Motor neuron (in vitro differentiated cells): ENCODE results near the gene SATB1. TPM values are rescaled to one million over a fixed set of nuclear protein-coding genes. Genes with fewer than 3 reads are reported as not detected.

Experiments used
- ATAC-seq, 8 experiments: fragments of 200-7000 bp; cut with Tn5 transposase; replicated peaks in 6 of 8; 2 replicates each; pipeline ENCODE4 v1.8.0; 2021; ENCODE audit warnings: mild to moderate bottlenecking in 8 of 8, moderate library complexity in 8 of 8
- H3K27ac ChIP-seq, 2 donors: fragments of 250-450 bp; sonication (Bioruptor Pico); 2 replicates each; pipeline ENCODE4 v1.9.0; 2021; ENCODE audit warnings: antibody characterized with exemption in 2 of 2, mild to moderate bottlenecking in 2 of 2, moderate library complexity in 1 of 2
- H3K4me1 ChIP-seq, 2 donors: fragments of 250-450 bp; sonication (Bioruptor Pico); replicated peaks in 1 of 2; 2 replicates each; pipeline ENCODE4 v1.6.1; 2021; ENCODE audit warnings: antibody characterized with exemption in 2 of 2, mild to moderate bottlenecking in 2 of 2, moderate library complexity in 1 of 2
- H3K4me3 ChIP-seq, 5 donors: fragments of 250-450 bp; sonication (Bioruptor Pico); 2 replicates each; pipeline ENCODE4 v1.9.0; 2021; ENCODE audit warnings: antibody characterized with exemption in 5 of 5, mild to moderate bottlenecking in 5 of 5, moderate library complexity in 4 of 5
- WGBS, 10 experiments: fragments of 450-650 bp; shearing (Covaris generic); methylation state at CpG; one replicate each; pipeline ENCODE4 v1.0.0; 2022; 5-methylcytosine and 5-hydroxymethylcytosine counted together
- in situ Hi-C, 9 experiments: fragments of 400-800 bp; cut with MboI; loops; one replicate each; pipeline ENCODE4 v1.15.0; 2021; ENCODE audit warnings: low sequenced_read_pairs in 9 of 9, low pct_unique_long_range_greater_than_20kb in 2 of 9; ENCODE audit not compliant: unreplicated experiment in 9 of 9
- total RNA-seq, 8 experiments: library from RNA; unstranded; fragments of 300-600 nt; gene quantifications; 2 replicates each; pipeline versions ENCODE4 v1.2.3 to v1.2.4, GENCODE V29; 2022

The SATB1 gene
- total RNA-seq, 8 experiments from 2014 or later = 11.3 to 30.7 (median 25.4) TPM

- 20 to 76% (median 41%) methylated on average over 1 to 5 of the region's 5 CpGs for WGBS, 10 experiments
- ATAC-seq = peak in 3 of 8 experiments; percentile 24 to 32 (median 30)
- in situ Hi-C loops = no loop called here
- Histone ChIP-seq H3K4me3 (no peak overlapping the region), H3K27ac (no peak overlapping the region), H3K4me1 (peaks cover 30 to 42% of the 10 kb centered on the region in 2 donors)
Measured at GRCh38 chr3:18354701-18355100, 70.4 kb downstream of the SATB1 start.

GRCh38 chr3:18351823-18352744 lies 73.1 kb downstream of the SATB1 start:
- peak in 2 of 8 experiments; percentile 45 to 83 for ATAC-seq
- in situ Hi-C loops = no loop called here
- Histone ChIP-seq H3K4me1 (peaks cover 27 to 32% of the 10 kb centered on the region in 2 donors), H3K27ac (no peak overlapping the region), H3K4me3 (no peak overlapping the region)
- 20 to 100% (median 82%) methylated on average over 1 to 12 of the region's 12 CpGs for WGBS, 10 experiments

DNA sequence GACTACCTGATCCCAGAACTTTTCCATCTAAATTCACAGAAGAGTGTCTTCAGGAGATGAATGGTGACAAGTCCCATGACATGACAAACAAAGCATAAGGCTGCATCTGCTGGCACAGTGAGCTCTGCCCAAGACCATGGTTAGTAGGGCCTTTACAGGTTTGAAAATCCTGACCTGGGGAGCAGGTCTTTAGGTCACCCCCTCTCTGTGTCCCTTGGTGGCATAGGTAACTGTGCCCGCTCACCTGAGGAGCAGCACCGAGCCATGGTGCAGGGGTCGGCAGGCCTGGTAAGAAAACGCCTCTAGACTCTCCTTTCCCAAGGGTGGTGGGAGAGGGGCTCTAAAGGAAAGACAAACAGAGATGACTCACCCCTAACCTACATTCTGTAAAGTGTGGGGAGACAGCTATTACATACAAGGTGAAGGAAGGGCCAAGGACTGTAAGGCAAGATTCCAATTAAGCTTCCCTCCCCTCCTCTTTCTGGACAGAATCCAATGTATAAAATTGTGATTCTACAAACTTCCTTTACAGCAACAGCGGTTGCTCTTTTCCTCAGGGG lies 74.0 kb downstream of the SATB1 start:
- ATAC-seq = peak in 2 of 8 experiments; percentile 45 to 66
- no peak overlapping the region for H3K4me3 ChIP-seq
- 80 to 100% (median 94%) methylated on average over 1 to 5 of the region's 5 CpGs; no CpG with 5 or more reads in 4 of the 10 experiments for WGBS, 10 experiments
- H3K4me1 ChIP-seq = peaks cover 23 to 25% of the 10 kb centered on the region in 2 donors
- in situ Hi-C loops = no loop called here
- no peak overlapping the region for H3K27ac ChIP-seq

GRCh38 chr3:18349197-18349798 lies 75.8 kb downstream of the SATB1 start:
- Histone ChIP-seq H3K4me1 (peaks cover 5 to 11% of the 10 kb centered on the region in 2 donors), H3K27ac (no peak overlapping the region), H3K4me3 (no peak overlapping the region)
- 59 to 94% (median 86%) methylated on average over 2 to 17 of the region's 18 CpGs; no CpG with 5 or more reads in 1 of the 10 experiments for WGBS, 10 experiments
- in situ Hi-C loops = no loop called here
- ATAC-seq = peak in 1 of 8 experiments; percentile 32

DNA sequence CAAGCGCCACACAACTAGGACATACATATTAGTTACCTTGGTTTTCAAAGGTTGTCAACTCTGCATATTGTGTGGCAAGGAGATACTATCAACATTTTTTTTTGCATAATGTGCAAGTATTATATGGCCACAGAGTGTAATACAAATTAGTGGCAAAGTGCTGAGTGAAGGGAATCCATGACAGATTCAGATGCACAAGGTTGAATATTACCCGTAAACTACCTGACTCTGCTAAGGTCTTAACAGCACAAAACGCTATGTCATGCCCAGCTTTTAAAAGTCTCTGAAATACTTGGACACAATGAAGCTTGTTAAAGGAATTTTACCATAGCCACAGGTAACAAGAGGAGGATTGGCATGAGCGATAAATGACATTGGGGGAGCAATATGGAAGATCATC lies 79.0 kb downstream of the SATB1 start:
- in situ Hi-C loops = no loop called here
- ATAC-seq = no peak
- peaks cover 0 to 3% of the 10 kb centered on the region in 2 donors for H3K4me1 ChIP-seq
- WGBS, 10 experiments = 81 to 100% (median 98%) methylated on average over 1 to 4 of the region's 4 CpGs; no CpG with 5 or more reads in 2 of the 10 experiments
- H3K27ac ChIP-seq = no peak overlapping the region
- H3K4me3 ChIP-seq = no peak overlapping the region

- 20 to 100% (median 48%) methylated on average over 1 to 5 of the region's 5 CpGs; no CpG with 5 or more reads in 1 of the 10 experiments for WGBS, 10 experiments
- no peak overlapping the region for H3K4me3 ChIP-seq
- in situ Hi-C loops = no loop called here
- ATAC-seq = no peak
- H3K4me1 ChIP-seq = no peaks in the 10 kb centered on the region
- H3K27ac ChIP-seq = no peak overlapping the region
Measured at GRCh38 chr3:18345015-18345367, 80.1 kb downstream of the SATB1 start.

DNA sequence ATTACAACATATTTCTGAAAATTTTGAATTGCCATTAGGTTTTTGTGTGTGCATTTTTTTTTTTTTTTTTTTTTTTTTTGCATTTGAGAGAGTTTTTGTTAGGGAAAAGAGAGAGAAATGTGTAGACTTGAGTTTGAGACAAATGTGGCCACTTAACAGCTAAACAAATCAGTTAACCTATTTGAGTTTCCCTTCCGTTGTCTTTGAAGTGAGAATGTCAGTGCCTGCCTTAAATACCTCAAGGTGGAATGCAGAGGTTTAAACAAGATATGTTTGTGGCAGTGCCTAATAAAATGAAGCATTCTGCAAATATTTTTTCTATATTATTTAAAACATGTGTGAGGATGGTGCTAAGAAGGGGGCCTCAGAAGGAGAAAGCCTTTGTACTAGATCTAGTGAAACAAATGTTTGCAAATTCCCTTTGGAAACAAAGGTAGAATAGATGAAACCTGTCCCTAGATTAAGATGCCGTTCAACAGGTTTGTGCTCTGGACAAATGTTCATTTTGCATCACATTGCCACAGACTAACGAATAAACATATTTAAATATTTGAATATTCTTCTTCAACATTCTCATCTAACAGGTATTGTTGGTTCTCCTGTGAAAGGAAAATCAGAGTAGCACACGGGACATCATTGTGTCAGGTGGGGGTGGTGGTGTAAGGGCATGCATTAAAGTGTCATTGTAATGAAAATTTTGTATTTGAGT lies 80.7 kb downstream of the SATB1 start:
- Histone ChIP-seq H3K4me1 (no peaks in the 10 kb centered on the region), H3K27ac (no peak overlapping the region), H3K4me3 (no peak overlapping the region)
- ATAC-seq = no peak
- in situ Hi-C loops = no loop called here
- WGBS, 10 experiments = 36 to 89% (median 58%) methylated on average over 2 to 4 of the region's 4 CpGs; no CpG with 5 or more reads in 1 of the 10 experiments

- 39 to 100% (median 77%) methylated on average over 1 to 2 of the region's 2 CpGs for WGBS, 10 experiments
- Histone ChIP-seq H3K4me1 (no peaks in the 10 kb centered on the region), H3K27ac (no peak overlapping the region), H3K4me3 (no peak overlapping the region)
- no peak for ATAC-seq
- in situ Hi-C loops = no loop called here
Measured at GRCh38 chr3:18343809-18344208, 81.3 kb downstream of the SATB1 start.

GRCh38 chr3:18338827-18339514 lies 86.2 kb downstream of the SATB1 start:
- ATAC-seq = no peak
- WGBS, 10 experiments = 52 to 100% (median 88%) methylated on average over 1 to 9 of the region's 11 CpGs
- H3K27ac ChIP-seq = no peak overlapping the region

DNA sequence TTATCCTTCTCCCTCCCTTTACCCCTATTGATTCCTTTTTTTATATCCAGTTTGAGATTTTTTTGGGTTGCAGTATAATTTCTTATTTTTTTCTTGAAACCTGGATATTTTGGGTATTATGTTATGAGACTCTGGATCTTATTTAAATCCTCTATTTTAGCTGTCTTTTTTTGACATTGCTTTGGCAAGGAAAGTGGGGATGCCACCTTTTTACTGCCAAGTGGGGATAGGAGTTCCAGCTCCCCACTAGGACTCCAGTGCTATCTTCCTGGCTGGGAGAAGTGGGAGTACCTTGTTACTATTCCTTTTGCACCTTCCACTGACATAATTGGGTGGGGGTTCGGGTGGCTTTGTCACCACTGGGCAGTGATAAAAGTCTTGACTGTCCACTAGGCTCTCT lies 87.9 kb downstream of the SATB1 start:
- ATAC-seq = no peak
- H3K4me3 ChIP-seq = no peak overlapping the region
- no peaks in the 10 kb centered on the region for H3K4me1 ChIP-seq
- WGBS, 10 experiments = 0 to 100% (median 100%) methylated on average over 1 of the region's 1 CpG; no CpG with 5 or more reads in 7 of the 10 experiments
- in situ Hi-C loops = no loop called here
- no peak overlapping the region for H3K27ac ChIP-seq

More at GRCh38 chr3:18338827-18339514, 86.2 kb downstream of the SATB1 start:
- Histone ChIP-seq H3K4me1 (no peaks in the 10 kb centered on the region), H3K4me3 (no peak overlapping the region)
- in situ Hi-C loops = no loop called here

- H3K4me1 ChIP-seq = no peaks in the 10 kb centered on the region
- H3K4me3 ChIP-seq = no peak overlapping the region
- in situ Hi-C loops = no loop called here
- no peak overlapping the region for H3K27ac ChIP-seq
- peak in 1 of 8 experiments; percentile 27 for ATAC-seq
Measured at GRCh38 chr3:18334837-18335601, 90.1 kb downstream of the SATB1 start.
